DMS114 treated with DMSO at 0.1 percent for 48 hours (cell line): ENCODE results near the gene GGTLC3.
"Not testable (repeated sequence)": the region's sequence is repeated elsewhere in the genome, so short reads cannot be mapped to it uniquely, and the experiment has no call there.

ENCODE experiments used
- DNase-seq: peaks from one replicate; lab custom pipeline; 2025; ENCODE audit not compliant: unreplicated experiment; lab: John Stamatoyannopoulos, UW

Gene GGTLC3

GRCh38 chr22:18522762-18523161 is 4.8 kb upstream of the GGTLC3 start:
- DNase-seq: not testable (repeated sequence)

- DNase-seq: not testable (repeated sequence)
Observed at GRCh38 chr22:18513454-18513853, 4.5 kb downstream of the GGTLC3 start.

GRCh38 chr22:18512378-18512777 is 5.6 kb downstream of the GGTLC3 start:
- not testable (repeated sequence) for DNase-seq

- DNase-seq: not testable (repeated sequence)
Observed at GRCh38 chr22:18511327-18511726, 6.6 kb downstream of the GGTLC3 start.

- DNase-seq: not testable (repeated sequence)
Observed at GRCh38 chr22:18496227-18496626, 21.7 kb downstream of the GGTLC3 start.
